ENCODE measurements around the gene AFAP1L2.

- TF ChIP-seq CTCF (conservative IDR thresholded peaks at IDR 0.05; ENCODE audit: low read length) (no peak), EZH2phosphoT487 (IDR thresholded peaks at IDR 0.05; ENCODE audit: borderline replicate concordance) (no peak)
These were observed 70.0 kb downstream of the AFAP1L2 start for GRCh38 chr10:114334301-114334700.
